Activated CD4-positive, CD25-positive, alpha-beta regulatory T cell treated with anti-CD3 and anti-CD28 coated beads, Interleukin-2, amount 50 U/mL, for 24 hours (primary cell): ENCODE measurements around the gene OR5A2.
"Not testable (repeated sequence)": the region's sequence is repeated elsewhere in the genome, so short reads cannot be mapped to it uniquely, and the experiment has no call there.

ENCODE experiments used
- ATAC-seq, 2 donors: fragments of 150-1000 bp; cut with Tn5 transposase; one replicate each; pipeline ENCODE4 v1.10.0; 2021; ENCODE audit warnings: mild to moderate bottlenecking in 1 of 2, moderate library complexity in 1 of 2

Gene OR5A2, protein sequence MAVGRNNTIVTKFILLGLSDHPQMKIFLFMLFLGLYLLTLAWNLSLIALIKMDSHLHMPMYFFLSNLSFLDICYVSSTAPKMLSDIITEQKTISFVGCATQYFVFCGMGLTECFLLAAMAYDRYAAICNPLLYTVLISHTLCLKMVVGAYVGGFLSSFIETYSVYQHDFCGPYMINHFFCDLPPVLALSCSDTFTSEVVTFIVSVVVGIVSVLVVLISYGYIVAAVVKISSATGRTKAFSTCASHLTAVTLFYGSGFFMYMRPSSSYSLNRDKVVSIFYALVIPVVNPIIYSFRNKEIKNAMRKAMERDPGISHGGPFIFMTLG

DNA sequence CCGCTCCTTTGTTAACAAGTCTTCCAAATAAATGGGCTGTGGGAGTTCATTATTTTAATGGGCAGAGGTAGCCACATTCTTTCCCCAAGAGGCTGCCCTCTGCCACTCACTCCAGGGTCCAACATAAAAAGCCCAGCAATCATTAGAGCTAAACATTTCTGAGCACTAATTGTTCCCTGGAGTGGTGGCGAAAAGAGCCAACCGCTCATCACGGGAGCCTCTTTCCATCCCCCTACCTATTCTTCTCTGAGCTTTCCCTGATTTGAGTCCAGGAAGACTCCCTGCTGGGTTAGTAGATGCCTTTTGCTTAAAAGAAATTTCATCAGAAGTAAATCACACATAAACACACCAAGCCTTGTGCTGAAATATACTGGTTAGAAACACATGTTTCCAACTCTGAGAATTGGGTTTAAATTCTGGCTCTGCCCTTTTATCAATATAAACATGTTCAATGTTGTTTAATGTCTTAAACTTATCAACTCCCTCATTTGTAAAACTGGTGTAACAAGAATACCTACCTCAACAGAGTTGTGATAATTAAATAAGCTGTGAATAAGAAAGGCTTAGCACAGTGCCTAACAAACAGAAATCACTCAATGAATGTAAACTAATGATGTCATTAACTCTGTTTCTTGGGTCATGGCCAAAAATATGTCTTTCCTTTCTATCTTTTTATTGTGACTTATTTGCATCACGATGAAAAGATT, at the start of gene OR5A2:
Gene OR5A2, minus strand, starts transcription at position 53 of the 707 bp plus-strand sequence. CDS start 3,460 bp downstream, outside the sequence.
- ATAC-seq: no peak

DNA sequence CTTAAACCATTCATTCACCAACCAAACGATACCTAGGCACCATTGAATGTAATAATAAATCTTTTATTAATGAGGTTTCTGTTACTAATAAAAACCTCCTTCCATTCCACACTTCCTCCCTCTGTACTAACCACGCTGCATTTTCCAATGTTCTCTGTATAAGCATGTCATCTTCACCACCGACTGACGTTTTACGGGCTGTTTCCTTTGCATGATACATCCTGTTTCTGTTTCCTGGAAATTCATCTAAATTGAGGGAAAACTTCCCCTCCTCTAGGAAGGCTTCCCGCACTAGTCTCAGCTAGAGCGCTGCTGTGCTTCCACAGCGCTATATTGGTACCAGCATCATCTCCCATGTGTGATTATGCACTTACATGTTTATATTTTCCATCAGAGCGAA, 49.0 kb upstream of the OR5A2 start:
- ATAC-seq: no peak

DNA sequence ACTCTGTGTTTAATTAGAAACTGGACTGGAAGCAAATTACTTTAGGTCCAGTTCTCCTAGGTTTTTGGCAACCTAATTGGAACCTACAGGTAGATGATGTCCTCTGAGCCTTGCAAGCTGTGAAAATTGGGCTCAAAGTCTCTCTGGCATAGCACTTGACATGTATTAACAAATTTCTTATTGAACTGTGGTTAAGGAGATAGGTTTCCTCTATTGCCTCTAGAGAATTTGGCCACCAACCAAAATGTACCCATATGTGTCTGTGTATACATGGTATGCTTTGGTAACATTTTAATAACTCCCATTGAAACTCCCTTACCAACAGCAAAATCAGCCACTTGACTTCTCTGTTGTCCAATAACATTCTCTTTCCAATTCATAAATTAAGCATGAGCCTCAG, 46.8 kb upstream of the OR5A2 start, which contains the start of gene OR4D10:
Gene OR4D10, plus strand, starts transcription at position 301 of the 400 bp plus-strand sequence. CDS start 4,115 bp downstream, outside the sequence.
- no peak for ATAC-seq

DNA sequence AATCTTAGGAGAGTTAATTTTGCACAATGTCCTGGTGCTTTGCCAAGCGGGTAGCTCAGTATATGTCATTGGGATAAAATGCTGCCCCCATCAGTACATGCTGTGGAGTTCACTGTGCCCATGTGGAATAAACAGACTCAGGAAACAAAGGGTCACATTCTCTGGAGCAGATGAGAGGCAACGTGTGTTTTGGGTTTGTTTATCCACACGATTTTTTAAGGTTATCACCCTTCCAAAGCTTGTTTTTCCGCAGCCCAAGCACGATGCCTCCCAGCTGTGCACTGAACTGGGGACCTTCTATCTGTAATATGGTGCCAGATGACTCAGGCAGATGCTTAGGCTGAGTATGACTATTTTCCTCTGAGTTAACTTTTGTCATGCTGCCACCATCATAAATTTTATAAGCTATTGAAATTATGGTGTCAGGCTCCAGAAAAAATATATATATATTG, 37.0 kb upstream of the OR5A2 start:
- ATAC-seq: no peak

DNA sequence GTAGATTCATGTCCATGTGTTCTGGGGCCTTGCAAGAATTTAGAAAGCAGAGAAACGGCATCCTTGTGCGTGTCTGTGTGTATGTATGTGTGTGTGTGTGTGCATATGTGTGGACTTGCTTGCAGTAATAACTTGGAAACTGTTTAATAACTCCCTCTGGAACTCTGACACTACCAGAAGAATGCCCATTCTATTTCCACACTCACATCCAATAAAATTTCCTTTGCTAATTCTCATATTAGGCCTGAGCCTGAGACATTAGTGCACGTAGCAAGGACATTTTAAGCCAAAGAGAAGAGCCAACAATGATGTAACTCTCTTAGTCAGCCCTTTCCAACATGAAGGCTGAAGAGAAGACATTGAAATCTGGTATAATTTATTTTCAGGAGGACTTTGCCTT, 33.7 kb upstream of the OR5A2 start:
- no peak for ATAC-seq

DNA sequence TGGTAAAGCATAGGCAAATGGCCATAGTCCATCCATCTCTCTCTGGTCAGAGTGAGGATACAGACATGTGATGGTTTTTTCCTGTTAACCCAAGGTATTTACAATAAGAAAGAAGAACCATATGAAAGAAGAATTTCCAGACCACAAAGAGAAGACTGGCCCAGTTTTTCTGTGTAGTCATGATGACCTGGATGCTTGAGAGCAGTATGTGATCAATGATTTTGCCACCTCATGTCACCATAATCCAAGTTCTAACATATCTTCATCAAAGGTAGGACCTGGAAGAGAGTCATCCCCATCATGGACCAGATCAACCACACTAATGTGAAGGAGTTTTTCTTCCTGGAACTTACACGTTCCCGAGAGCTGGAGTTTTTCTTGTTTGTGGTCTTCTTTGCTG, 30.4 kb upstream of the OR5A2 start, which contains the start of gene OR4D6:
Gene OR4D6, plus strand, starts transcription at position 301 of the 400 bp plus-strand sequence. Its CDS starts 0 bp downstream, at position 301.
- ATAC-seq: no peak

DNA sequence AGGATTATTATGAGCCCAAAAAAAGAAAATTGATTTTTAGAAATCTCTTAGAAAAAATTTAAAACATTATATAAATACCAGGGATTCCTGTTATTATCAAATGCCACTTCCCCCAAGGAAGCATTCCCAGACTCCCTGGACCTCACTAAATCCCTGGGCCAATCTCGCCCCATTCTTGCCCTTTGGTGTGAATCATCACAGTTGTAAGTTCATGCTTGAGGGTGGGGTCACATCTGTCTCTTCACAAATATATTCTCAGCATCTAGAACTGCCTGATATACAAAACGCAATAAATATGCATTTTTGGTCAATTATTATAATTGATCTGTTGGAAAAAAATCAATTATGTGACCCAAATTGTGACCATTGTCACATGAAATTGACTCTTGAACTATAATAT, 22.3 kb upstream of the OR5A2 start:
- no peak for ATAC-seq

DNA sequence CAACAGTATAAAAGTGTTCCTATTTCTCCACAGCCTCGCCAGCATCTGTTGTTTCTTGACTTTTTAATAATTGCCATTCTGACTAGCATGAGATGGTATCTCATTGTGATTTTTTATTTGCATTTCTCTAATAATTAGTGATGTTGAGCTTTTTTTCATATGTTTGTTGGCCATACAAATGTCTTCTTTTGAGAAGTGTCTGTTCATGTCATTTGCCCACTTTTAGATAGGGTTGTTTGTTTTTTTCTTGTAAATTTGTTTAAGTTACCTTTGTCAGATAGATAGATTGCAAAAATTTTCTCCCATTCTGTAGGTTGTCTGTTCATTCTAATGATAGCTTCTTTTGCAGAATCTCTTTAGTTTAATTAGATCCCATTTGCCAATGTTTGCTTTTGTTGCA, 19.4 kb upstream of the OR5A2 start:
- not testable (repeated sequence) for ATAC-seq

DNA sequence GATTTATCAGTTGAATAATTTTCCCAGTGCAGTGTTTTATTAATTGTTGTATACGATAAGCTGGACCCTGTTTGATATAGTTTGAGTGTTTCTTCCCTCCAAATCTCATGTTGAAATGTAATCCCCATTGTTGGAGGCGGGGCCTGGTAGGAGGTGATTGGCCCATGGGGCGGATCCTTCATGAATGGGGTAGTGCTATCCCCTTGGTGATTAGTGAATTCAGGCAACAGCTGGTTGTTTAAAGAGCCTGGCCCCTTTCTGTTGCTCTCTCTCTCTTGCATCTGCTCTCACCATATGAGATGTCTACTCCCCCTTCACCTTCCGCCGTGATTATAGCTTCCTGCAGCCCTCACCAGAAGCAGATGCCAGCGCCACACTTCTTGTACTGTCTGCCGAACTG, 11.6 kb upstream of the OR5A2 start:
- no peak for ATAC-seq

DNA sequence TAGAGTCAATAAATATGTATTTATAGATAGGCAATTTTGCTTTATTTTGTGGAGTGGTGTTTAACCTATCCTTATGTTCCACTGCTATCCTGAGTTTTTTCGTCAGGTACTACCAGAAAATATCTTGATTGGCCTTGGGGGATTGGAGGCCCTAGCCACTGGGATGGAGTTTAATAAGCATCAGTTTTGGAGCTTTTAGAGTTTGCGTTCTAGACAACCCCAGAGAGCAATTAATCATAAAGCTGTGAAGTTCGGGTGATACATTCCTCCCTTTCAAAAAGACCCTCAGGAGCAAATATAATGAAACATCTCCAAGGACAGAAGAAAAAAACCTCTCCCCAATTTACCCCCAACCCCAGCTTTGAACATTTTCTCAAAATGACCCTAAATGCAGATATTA, 10.0 kb upstream of the OR5A2 start, which contains the start of gene OR5A1:
Gene OR5A1, plus strand, starts transcription at position 301 of the 400 bp plus-strand sequence. CDS start 6,700 bp downstream, outside the sequence.
- ATAC-seq: no peak

DNA sequence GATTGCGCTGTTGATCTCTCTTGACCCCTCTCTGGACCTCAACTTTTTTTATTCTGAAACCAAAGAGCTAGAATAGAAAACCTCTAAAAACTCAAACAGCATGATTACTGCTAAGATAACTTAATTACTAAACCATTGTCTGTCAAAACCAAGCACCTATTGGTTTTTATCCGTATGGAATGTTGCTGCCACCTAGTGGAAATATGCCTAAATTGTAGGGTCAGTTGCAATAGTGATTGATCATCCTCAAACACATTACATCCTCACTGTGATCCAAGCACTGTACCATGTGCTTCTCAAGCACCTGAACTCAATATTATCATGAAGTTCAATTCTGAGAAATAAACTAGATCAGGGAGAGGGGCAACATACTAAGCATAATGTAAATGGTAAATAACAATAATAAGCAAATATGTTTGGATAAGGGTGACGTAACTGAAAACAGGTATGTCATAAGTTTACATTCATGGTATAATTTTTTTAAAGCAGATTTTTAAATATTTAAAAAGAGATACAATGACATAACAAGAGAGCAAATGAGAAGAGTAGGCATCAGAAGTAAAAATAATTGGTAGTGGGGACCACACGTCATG, 3.8 kb upstream of the OR5A2 start:
- peak in 1 of 2 donors; percentile 45 for ATAC-seq

DNA sequence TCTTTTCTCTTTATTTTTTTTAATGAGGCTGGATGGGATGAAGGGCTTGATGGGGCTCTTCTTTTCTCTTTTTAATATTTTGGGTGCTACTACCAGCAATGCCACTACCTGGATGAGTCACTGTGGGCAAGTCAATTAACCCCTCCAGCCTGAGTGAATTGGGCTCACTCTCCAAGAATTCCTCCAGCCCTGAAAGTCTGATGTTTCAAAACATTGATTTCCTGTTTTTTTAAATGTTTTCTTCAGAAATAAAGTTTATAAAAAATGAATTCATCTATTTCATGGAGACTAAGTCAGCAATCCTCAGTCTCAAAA, 812 bp upstream of the OR5A2 start:
- ATAC-seq: no peak

DNA sequence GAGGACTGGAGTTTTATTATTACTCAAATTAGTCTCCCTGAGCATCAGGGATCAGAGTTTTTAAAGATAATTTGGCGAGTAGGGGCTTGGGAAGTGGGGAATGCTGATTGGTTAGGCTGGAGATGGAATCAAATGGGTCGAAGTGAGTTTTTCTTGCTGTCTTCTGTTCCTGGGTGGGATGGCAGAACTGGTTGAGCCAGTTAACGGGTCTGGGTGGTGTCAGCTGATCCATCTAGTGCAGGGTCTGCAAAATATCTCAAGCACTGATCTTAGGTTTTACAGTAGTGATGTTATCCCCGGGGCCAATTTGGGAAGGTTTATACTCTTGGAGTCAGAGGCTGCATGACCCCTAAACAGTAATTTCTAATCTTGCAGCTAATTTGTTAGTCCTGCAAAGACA, 1.1 kb downstream of the OR5A2 start:
- ATAC-seq: no peak

DNA sequence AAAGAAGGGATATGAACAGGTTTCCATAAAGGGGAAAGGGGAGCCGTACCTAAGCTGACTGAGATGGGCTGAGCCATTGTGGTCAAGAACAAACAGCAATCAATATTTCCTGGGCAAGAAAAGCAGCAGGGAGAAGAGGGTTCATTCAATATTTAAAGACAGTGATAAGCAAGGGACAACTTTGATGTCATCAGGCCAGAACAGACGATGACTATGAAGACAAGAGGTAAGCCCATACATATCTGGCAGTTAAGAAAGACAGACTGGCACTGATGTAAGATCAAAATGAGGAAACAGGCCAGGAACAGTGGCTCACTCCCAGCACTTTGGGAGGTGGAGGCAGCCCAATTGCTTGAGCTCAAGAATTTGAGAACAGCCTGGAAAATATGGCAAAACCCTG, 2.4 kb downstream of the OR5A2 start:
- ATAC-seq: no peak

DNA sequence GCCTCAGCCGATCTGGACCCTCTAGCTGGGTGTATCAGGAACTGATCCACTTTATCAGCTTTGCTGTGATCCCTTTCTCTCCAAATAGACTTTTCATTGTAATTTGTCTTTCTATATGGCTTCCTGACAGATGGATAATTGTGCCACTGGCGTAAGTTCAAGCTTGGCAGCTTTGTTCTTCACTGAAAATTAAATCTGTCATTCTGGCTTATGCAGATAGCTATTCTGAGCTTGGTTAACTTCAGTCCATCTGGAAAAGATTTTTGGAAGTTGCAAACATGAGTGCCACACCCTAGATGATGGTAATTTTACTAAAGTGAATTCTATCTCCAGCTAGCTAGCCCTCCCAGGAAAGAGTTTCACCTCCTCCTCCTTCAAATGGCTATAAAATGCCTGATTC, 8.1 kb downstream of the OR5A2 start:
- no peak for ATAC-seq

DNA sequence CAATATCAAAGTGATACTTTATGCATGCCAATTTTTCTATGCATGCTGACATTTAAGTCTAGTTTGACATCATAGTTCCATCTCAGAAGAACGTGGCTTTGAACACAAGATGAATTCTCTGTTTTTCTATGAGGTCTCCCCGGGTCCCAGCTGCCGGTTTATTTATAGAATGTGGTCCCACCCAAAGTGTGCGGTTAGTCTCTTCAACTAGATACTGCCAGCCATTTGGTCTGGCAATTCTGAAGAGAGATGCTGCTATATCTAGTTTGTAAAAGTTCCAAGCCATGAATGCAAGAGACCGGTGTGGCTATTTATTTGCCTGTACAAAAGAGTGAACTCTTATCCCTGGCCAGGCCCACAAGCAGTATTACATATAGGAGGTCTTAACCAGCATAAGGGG, 9.2 kb downstream of the OR5A2 start:
- ATAC-seq: no peak

DNA sequence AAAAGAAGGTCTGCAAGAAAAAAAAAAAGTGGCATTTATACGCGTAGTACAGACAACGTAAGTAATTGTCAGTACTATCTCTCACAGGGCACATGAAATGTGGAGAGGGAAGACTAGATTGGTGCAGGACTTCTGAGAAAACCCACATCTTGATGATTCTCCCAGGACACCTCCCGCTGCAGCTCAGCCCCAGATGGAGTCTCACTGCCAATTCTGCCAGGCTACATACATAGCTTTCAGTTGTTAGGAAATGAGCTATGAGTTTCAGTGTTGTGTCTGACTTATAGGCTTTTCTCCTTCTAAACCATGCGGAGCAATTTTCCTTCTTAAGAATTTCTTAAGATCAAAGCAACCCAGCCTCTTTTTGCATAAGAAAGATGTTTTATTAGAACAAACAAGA, 9.6 kb downstream of the OR5A2 start:
- no peak for ATAC-seq

DNA sequence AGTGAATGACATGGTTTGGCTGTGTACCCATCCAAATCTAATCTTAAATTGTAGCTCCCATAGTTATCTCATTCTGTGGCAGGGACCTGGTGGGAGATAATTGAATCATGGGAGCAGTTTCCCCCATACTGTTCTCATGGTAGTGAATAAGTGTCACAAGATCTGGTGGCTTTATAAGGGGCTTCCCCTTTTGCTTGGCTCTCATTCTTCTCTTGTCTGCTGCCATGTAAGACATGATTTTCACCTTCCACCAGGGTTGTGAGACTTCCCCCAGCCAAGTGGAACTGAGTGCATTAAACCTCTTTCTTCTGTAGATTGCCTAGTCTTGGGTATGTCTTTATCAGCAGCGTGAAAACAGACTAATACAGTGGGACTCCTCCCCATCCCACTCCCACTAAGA, 11.1 kb downstream of the OR5A2 start:
- no peak for ATAC-seq

DNA sequence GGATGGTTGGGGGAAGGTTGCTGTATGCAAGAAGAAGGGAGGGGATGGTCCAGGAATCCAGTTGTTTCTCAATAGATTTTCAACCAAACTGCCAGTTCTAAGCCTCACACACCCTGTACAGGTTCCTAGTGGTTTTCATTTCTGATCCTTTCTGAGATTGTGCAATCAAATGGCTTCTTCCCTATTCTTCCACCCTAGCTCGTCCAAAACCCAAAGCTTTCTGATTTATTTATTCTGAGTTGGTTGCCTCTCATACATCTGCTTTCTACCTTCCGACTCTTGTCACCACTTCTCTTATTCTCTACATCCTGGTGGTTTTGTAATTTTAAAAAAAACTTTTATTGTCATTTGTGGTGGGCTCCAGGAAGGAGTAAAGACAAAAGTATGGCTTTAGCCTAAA, 12.6 kb downstream of the OR5A2 start:
- ATAC-seq: no peak

DNA sequence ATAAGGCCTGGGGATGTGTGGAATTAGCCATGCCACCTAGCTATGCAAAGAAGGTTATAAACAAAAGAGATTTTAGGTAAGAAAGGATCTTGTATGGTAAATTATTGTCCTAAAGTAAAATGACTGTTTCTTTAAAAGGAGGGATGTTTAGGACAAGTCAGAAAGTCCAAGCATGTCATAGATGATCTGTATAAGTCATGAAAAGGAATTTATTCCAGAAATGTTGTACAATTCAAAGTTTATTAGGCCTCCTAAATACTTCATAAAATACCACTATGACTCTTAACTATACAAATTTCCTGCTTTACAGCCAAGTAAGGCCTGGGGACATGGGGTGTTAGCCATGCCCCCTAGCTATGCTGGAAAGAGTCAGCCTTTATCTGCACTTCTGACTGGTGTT, 22.7 kb downstream of the OR5A2 start:
- ATAC-seq: no peak

DNA sequence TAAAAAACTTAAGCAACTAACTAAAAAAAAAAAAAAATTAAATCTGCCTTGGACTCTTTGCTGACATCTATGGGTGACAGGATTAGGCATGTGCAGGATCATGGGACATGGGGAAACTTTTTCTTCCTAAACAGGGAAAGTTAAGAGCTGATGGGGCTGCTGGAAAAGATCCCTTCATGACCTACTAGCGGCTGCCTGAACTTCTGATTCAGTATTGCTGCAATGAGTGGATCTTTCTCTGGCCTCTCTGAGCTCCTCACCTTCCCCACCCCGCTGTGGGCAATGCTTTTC, 25.0 kb downstream of the OR5A2 start:
- no peak for ATAC-seq

DNA sequence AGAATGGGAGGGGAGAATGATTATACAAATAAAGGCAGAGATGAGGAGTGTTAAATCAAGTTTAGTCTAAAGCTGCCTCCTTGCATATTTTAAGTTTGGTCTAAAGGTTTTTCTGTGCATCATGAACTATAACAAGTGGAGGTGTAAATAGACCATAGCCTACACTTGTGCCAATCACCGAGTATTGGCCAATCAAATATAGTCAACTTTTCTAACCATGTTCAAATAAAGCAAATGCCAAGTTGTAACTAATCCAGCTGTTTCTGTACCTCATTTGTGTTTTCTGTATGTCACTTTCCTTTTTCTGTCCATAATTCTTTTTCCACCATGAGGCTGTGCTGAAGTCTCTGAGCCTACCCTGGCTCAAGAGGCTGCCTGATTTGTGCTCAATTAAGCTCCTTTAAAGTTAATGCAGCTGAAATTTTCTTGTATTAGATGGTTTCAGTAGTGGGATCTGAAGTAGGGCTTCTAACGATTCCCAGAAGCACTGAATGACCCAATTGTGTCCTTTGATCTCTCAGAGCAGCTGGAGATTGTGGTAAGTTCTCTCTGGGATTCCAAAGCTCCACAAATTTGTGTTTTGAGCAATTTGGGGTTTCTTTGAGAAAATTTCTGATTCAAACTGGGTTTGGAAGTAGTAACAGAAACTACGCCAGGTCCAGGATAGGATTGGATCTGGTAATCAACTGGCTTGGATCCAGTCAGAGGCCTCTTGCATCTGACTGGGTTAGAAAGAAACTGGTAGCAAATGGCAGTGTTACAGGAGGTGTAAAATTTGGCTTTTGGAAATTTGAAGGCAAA, 25.6 kb downstream of the OR5A2 start:
- no peak for ATAC-seq

DNA sequence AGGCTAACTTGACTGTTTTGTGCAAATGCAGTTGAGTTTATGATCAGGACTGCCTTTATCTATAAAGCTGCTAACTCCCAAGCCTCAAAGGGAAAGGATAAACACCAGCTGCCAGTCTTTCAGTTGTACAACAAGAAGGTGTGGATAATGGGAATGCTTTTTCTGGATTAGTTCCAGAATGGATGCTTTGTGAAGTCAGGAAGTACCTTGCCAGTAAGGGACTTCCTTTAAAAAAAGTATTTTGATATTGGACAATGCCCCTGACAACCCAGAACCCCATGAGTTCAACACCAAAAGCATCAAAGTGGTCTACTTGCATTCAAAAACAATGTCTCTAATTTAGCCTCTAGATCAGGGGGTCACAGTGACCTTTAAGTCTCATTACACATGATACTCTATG, 32.0 kb downstream of the OR5A2 start:
- no peak for ATAC-seq
